Breast epithelium (tissue), 3 donors: ENCODE results near the gene ANAPC2.

Experiments
- POLR2A ChIP-seq: fragments of 450-650 bp; IDR thresholded peaks from one replicate; pipeline ENCODE4 v1.6.1; 2016; ENCODE audit warnings: antibody characterized with exemption, mild to moderate bottlenecking, moderate library complexity
- TF ChIP-seq, protein P1 (sequence below), 3 donors: fragments of 450-650 bp; IDR thresholded peaks; one replicate each; pipeline ENCODE4 v1.5.1; 2016 to 2017; ENCODE audit warnings: antibody characterized with exemption in 3 of 3, mild to moderate bottlenecking in 3 of 3, moderate library complexity in 3 of 3

DNA sequence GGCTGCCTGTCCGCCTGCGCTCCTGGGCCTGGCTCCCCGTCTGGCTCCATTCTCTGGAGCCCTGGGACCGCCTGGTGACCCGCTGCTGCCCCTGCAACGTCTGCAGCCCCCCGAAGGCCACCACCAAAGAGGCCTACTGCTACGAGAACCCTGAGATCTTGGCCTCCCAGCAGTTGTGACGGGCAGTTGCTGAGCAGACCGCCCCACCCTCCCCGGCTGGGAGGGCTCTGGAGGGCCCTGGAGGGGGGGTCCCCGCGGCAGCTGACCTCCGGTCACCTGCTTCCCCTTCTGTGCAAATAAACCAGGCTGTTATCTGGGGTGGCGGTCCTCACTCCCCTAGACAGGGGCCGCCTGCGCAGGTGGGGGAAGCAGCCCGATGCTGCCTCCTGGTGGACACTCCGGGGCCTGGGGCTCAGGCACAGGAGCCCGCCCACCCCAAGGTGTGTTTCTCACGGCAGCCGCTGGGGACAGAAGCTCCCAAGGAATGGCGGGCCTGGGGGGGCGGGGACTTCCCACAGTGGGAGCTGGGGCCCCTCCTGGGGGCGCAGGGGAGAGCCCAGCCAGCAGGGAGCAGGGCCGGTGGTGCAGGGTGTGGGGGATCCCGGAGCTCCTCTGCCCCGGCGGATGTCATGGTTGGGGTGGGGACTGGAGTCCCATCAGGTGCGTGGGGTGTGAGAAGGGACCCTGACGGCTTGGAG lies 48.0 kb upstream of the ANAPC2 start:
- TF ChIP-seq, protein P1, sequence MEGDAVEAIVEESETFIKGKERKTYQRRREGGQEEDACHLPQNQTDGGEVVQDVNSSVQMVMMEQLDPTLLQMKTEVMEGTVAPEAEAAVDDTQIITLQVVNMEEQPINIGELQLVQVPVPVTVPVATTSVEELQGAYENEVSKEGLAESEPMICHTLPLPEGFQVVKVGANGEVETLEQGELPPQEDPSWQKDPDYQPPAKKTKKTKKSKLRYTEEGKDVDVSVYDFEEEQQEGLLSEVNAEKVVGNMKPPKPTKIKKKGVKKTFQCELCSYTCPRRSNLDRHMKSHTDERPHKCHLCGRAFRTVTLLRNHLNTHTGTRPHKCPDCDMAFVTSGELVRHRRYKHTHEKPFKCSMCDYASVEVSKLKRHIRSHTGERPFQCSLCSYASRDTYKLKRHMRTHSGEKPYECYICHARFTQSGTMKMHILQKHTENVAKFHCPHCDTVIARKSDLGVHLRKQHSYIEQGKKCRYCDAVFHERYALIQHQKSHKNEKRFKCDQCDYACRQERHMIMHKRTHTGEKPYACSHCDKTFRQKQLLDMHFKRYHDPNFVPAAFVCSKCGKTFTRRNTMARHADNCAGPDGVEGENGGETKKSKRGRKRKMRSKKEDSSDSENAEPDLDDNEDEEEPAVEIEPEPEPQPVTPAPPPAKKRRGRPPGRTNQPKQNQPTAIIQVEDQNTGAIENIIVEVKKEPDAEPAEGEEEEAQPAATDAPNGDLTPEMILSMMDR (IDR thresholded peaks at IDR 0.05), result peak; percentile 94 to 99 (median 99)
- TF ChIP-seq POLR2A, result no peak
